Neural progenitor cell (in vitro differentiated cells): ENCODE results near the gene CACNG8. TPM values are rescaled to one million over a fixed set of nuclear protein-coding genes. Genes with fewer than 3 reads are reported as not detected.
A peak's percentile ranks its signal among the peaks of the same experiment; 100 is the strongest.

Experiments used
- microRNA counts: library from miRNA; unstranded; fragments of <30 nt; microRNA quantifications from one replicate; lab custom pipeline; 2016
- small RNA-seq: library from RNA; depleted of rRNA; stranded (forward); fragments of <200 nt; gene quantifications from one replicate; pipeline ENCODE3, GENCODE V24; 2015
- total RNA-seq: library from RNA; depleted of rRNA; stranded (reverse); fragments of >200 nt; gene quantifications from 2 replicates; pipeline ENCODE4 v1.2.3, GENCODE V29; 2015; ENCODE audit warnings: low replicate concordance

The CACNG8 gene
- total RNA-seq, 1 donor from 2014 or later = 0.02 TPM

MicroRNAs encoded within 50 kb of the gene (microRNA counts, 767-probe panel; counts per million panel counts)
- 460 counts per million, percentile 90 among the panel's probes with 10 or more counts for microRNA hsa-miR-935 (lab: Ali Mortazavi, UCI)

Small RNAs within 50 kb of the gene (small RNA-seq; reads per million reads assigned to genes)
- gene AC012314.20 = not detected

Other genes starting within 250 kb of the CACNG8 start
- 0.19 TPM in 1 of 2 replicates, not detected in the other for gene NLRP12, start 138.6 kb upstream of the CACNG8 start, total RNA-seq
- 11.5 and 25.6 TPM in 2 replicates for gene MYADM, start 95.1 kb upstream of the CACNG8 start, total RNA-seq
- 0.51 and 3.3 TPM in 2 replicates for gene PRKCG, start 80.7 kb upstream of the CACNG8 start, total RNA-seq
- gene CACNG7, start 53.7 kb upstream of the CACNG8 start, total RNA-seq = 6.7 and 27.3 TPM in 2 replicates
- 1.0 TPM in 1 of 2 replicates, not detected in the other for gene CACNG6, start 28.7 kb downstream of the CACNG8 start, total RNA-seq
- 0.12 TPM in 1 of 2 replicates, not detected in the other for gene VSTM1, start 101.0 kb downstream of the CACNG8 start, total RNA-seq
- not detected in 2 replicates for gene TARM1, start 118.4 kb downstream of the CACNG8 start, total RNA-seq
- gene OSCAR, start 137.9 kb downstream of the CACNG8 start, total RNA-seq = 2.4 TPM in 1 of 2 replicates, not detected in the other
- gene NDUFA3, start 139.9 kb downstream of the CACNG8 start, total RNA-seq = 40.3 and 75.9 TPM in 2 replicates
- 9.4 and 18.0 TPM in 2 replicates for gene TFPT, start 152.7 kb downstream of the CACNG8 start, total RNA-seq
- gene PRPF31, start 152.8 kb downstream of the CACNG8 start, total RNA-seq = 62.0 and 64.4 TPM in 2 replicates
- gene CNOT3, start 174.8 kb downstream of the CACNG8 start, total RNA-seq = 23.2 and 29.4 TPM in 2 replicates
- gene LENG1, start 196.8 kb downstream of the CACNG8 start, total RNA-seq = 2.7 and 5.4 TPM in 2 replicates
- 0.46 TPM in 1 of 2 replicates, not detected in the other for gene TMC4, start 210.2 kb downstream of the CACNG8 start, total RNA-seq
- gene MBOAT7, start 226.6 kb downstream of the CACNG8 start, total RNA-seq = 20.0 and 91.0 TPM in 2 replicates
- 10.3 and 37.3 TPM in 2 replicates for gene TSEN34, start 228.4 kb downstream of the CACNG8 start, total RNA-seq
- 1,773 and 2,732 TPM in 2 replicates for gene RPS9, start 237.9 kb downstream of the CACNG8 start, total RNA-seq